GM23338 (cell line): Measurements from ENCODE around the gene RBM17. TPM values are rescaled to one million over a fixed set of nuclear protein-coding genes. Genes with fewer than 3 reads are reported as not detected.

Experiments used
- ATAC-seq: fragments of 200-7000 bp; cut with Tn5 transposase; 3 replicates; pipeline ENCODE4 v1.9.1; 2020
- DNase-seq: peaks from one replicate; pipeline ENCODE4 v3.0.0-alpha.2; 2015; ENCODE audit warnings: low spot score
- H2AFZ ChIP-seq: fragments of 200-600 bp; sonication (generic); 2 replicates; pipeline ENCODE4 v1.8.0; 2016; ENCODE audit warnings: antibody characterized with exemption, mild to moderate bottlenecking, moderate library complexity
- H3F3A ChIP-seq: fragments of 200-600 bp; sonication (generic); replicated peaks from 2 replicates; pipeline ENCODE4 v1.8.0; 2017; ENCODE audit warnings: antibody characterized with exemption, mixed run types, low read depth
- H3K27ac ChIP-seq: fragments of 200-600 bp; sonication (generic); 2 replicates; pipeline ENCODE4 v1.6.1; 2016; ENCODE audit warnings: low read depth
- H3K27me3 ChIP-seq: fragments of 200-600 bp; sonication (generic); 2 replicates; pipeline ENCODE4 v1.8.0; 2016; ENCODE audit warnings: mild to moderate bottlenecking, mixed run types, moderate library complexity; ENCODE audit not compliant: insufficient read depth
- H3K36me3 ChIP-seq: fragments of 200-600 bp; sonication (generic); 2 replicates; pipeline ENCODE4 v1.8.0; 2016; ENCODE audit warnings: mild to moderate bottlenecking; ENCODE audit not compliant: insufficient read depth
- H3K4me1 ChIP-seq: fragments of 200-600 bp; sonication (generic); 2 replicates; pipeline ENCODE4 v1.8.0; 2016; ENCODE audit warnings: mild to moderate bottlenecking, moderate library complexity; ENCODE audit not compliant: insufficient read depth
- H3K4me2 ChIP-seq: fragments of 200-600 bp; sonication (generic); 2 replicates; pipeline ENCODE4 v1.7.1; 2017; ENCODE audit warnings: mixed run types
- H3K4me3 ChIP-seq: fragments of 200-600 bp; sonication (generic); 2 replicates; pipeline ENCODE4 v1.6.1; 2016; ENCODE audit warnings: mixed run types
- H3K79me2 ChIP-seq: fragments of 200-600 bp; sonication (generic); replicated peaks from 2 replicates; pipeline ENCODE4 v1.8.0; 2017; ENCODE audit warnings: mild to moderate bottlenecking; ENCODE audit not compliant: insufficient read depth
- H3K9me2 ChIP-seq: fragments of 200-600 bp; sonication (generic); 2 replicates; pipeline ENCODE4 v1.8.0; 2017; ENCODE audit not compliant: insufficient read depth
- H4K20me1 ChIP-seq: fragments of 200-600 bp; sonication (generic); replicated peaks from 2 replicates; pipeline ENCODE4 v1.8.0; 2017; ENCODE audit warnings: mild to moderate bottlenecking; ENCODE audit not compliant: insufficient read depth
- H3K27ac Mint-ChIP-seq: 2 replicates; pipeline ENCODE4 v1.8.0; 2020; ENCODE audit warnings: inconsistent platforms, mild to moderate bottlenecking, moderate library complexity, mixed read lengths
- H3K27me3 Mint-ChIP-seq: 3 replicates; pipeline ENCODE4 v1.8.0; 2022; ENCODE audit warnings: low read depth, mild to moderate bottlenecking, moderate library complexity, mixed read lengths, inconsistent platforms; ENCODE audit not compliant: insufficient read depth, poor library complexity
- H3K36me3 Mint-ChIP-seq: 3 replicates; pipeline ENCODE4 v1.8.0; 2021; ENCODE audit warnings: low read depth, mild to moderate bottlenecking, inconsistent platforms, moderate library complexity, mixed read lengths
- H3K4me1 Mint-ChIP-seq: 3 replicates; pipeline ENCODE4 v1.8.0; 2020; ENCODE audit warnings: mild to moderate bottlenecking, inconsistent platforms, mixed read lengths
- H3K4me3 Mint-ChIP-seq: 3 replicates; pipeline ENCODE4 v1.8.0; 2021; ENCODE audit warnings: moderate library complexity, mild to moderate bottlenecking, inconsistent platforms, mixed read lengths
- H3K9me3 Mint-ChIP-seq: 3 replicates; pipeline ENCODE4 v1.8.0; 2020; ENCODE audit warnings: moderate library complexity, mild to moderate bottlenecking, inconsistent platforms, mixed read lengths
- CREB1 ChIP-seq: fragments of 250-450 bp; sonication (Bioruptor Pico); IDR thresholded peaks from 2 replicates; pipeline ENCODE4 v1.5.0; 2020; ENCODE audit warnings: low read depth, mild to moderate bottlenecking, moderate library complexity
- EZH2 ChIP-seq: fragments of 200-600 bp; sonication (generic); IDR thresholded peaks from one replicate; pipeline ENCODE4 v1.8.0; 2017; ENCODE audit warnings: antibody characterized with exemption, mild to moderate bottlenecking, low read depth; ENCODE audit not compliant: unreplicated experiment
- EZH2phosphoT487 ChIP-seq: fragments of 200-600 bp; sonication (generic); IDR thresholded peaks from one replicate; pipeline ENCODE4 v1.8.1; 2018; ENCODE audit warnings: antibody characterized with exemption; ENCODE audit not compliant: unreplicated experiment
- JUNB ChIP-seq: IDR thresholded peaks from one replicate; pipeline ENCODE4 v1.6.1; 2016; ENCODE audit warnings: antibody characterized with exemption; ENCODE audit not compliant: unreplicated experiment
- NANOG ChIP-seq: IDR thresholded peaks from 2 replicates; pipeline ENCODE4 v1.6.1; 2016; ENCODE audit warnings: antibody characterized with exemption, borderline replicate concordance
- POLR2AphosphoS5 ChIP-seq: IDR thresholded peaks from 2 replicates; pipeline ENCODE4 v1.6.1; 2016; ENCODE audit warnings: antibody characterized with exemption, low read depth
- STAT1 ChIP-seq: IDR thresholded peaks from one replicate; pipeline ENCODE4 v1.6.1; 2016; ENCODE audit warnings: antibody characterized with exemption; ENCODE audit not compliant: unreplicated experiment
- ZNF114 ChIP-seq: fragments of 250-450 bp; sonication (Bioruptor Pico); IDR thresholded peaks from 2 replicates; pipeline ENCODE4 v1.5.0; 2020; ENCODE audit warnings: mild to moderate bottlenecking, moderate library complexity
- ZNF331 ChIP-seq: fragments of 250-450 bp; sonication (Bioruptor Pico); IDR thresholded peaks from 2 replicates; pipeline ENCODE4 v1.5.0; 2020; ENCODE audit warnings: low read depth, mild to moderate bottlenecking, moderate library complexity
- polyA plus RNA-seq: library from polyadenylated mRNA; unstranded; fragments of >200 nt; fragmentation: Nextera tagmentation; extraction: Ambion mirVana; gene quantifications from 2 replicates; pipeline ENCODE4 v1.2.1, GENCODE V29; 2016
- total RNA-seq: library from RNA; depleted of rRNA; stranded (reverse); fragments of >200 nt; shearing (Covaris generic); gene quantifications from 2 replicates; pipeline ENCODE4 v1.2.3, GENCODE V29; 2014
- TF ChIP-seq, protein P1 (sequence below), 2 experiments: fragments of 200-600 bp in 1 of 2; sonication (generic) in 1 of 2; conservative IDR thresholded peaks; 2 replicates each; pipeline versions ENCODE4 v1.5.1 to v1.6.1; 2016 to 2017; ENCODE audit warnings: antibody characterized with exemption in 2 of 2, low read depth in 2 of 2, mild to moderate bottlenecking in 2 of 2, moderate library complexity in 1 of 2
- TF ChIP-seq, protein P2 (sequence below): IDR thresholded peaks from 2 replicates; pipeline ENCODE4 v1.6.1; 2016; ENCODE audit warnings: antibody characterized with exemption
- TF ChIP-seq, protein P3 (sequence below): fragments of 250-450 bp; sonication (Bioruptor Pico); IDR thresholded peaks from 2 replicates; pipeline ENCODE4 v1.5.0; 2020; ENCODE audit warnings: mild to moderate bottlenecking, moderate library complexity
- TF ChIP-seq, protein P4 (sequence below): IDR thresholded peaks from one replicate; pipeline ENCODE4 v1.6.1; 2018; ENCODE audit warnings: antibody characterized with exemption; ENCODE audit not compliant: unreplicated experiment

RBM17 gene
- total and polyA plus RNA-seq, 2 experiments from 2014 or later = 54.7 to 281 TPM

DNA sequence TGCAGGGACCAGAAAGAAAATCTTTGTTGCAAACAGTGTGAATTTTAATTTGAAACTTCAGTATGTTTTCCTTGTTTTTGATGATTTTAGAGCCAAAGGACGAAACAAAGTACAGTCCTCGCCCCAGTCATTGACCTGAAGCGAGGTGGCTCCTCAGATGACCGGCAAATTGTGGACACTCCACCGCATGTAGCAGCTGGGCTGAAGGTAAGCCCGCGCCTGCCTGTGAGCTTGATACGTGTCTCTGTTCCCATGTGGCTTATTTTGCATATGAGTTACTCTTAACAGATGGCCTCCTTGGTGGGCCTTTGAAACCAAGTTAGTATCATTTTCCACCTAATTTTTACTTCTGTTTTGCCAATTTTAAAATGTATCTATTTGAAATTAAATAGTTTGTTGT, 12.3 kb downstream of the RBM17 start:
- Histone ChIP-seq H3K79me2 (peaks cover 60% of the 10 kb centered on the region), H3K27me3 (no peaks in the 10 kb centered on the region), H3K4me3 (no peak overlapping the region), H4K20me1 (peaks cover 22% of the 10 kb centered on the region), H3F3A (peaks cover 3% of the 10 kb centered on the region; the same call in 1 of the 2 replicates), H3K27ac (no peak overlapping the region), H2AFZ (no peak overlapping the region), H3K4me1 (peaks cover 79% of the 10 kb centered on the region), H3K36me3 (no peaks in the 10 kb centered on the region), H3K9me2 (no peaks in the 10 kb centered on the region), H3K4me2 (peak overlapping the region; percentile 30)
- Mint-ChIP-seq H3K4me1 (peaks cover 77% of the 10 kb centered on the region), H3K4me3 (no peak overlapping the region), H3K9me3 (no peaks in the 10 kb centered on the region), H3K27me3 (peaks cover 2% of the 10 kb centered on the region), H3K27ac (no peak overlapping the region), H3K36me3 (peaks cover 54% of the 10 kb centered on the region; the same call in 2 of the 3 replicates)
- TF ChIP-seq, protein P1, sequence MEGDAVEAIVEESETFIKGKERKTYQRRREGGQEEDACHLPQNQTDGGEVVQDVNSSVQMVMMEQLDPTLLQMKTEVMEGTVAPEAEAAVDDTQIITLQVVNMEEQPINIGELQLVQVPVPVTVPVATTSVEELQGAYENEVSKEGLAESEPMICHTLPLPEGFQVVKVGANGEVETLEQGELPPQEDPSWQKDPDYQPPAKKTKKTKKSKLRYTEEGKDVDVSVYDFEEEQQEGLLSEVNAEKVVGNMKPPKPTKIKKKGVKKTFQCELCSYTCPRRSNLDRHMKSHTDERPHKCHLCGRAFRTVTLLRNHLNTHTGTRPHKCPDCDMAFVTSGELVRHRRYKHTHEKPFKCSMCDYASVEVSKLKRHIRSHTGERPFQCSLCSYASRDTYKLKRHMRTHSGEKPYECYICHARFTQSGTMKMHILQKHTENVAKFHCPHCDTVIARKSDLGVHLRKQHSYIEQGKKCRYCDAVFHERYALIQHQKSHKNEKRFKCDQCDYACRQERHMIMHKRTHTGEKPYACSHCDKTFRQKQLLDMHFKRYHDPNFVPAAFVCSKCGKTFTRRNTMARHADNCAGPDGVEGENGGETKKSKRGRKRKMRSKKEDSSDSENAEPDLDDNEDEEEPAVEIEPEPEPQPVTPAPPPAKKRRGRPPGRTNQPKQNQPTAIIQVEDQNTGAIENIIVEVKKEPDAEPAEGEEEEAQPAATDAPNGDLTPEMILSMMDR (conservative IDR thresholded peaks at IDR 0.05; ENCODE audit: low read depth in 2 of 2) = no peak
- TF ChIP-seq, protein P2, sequence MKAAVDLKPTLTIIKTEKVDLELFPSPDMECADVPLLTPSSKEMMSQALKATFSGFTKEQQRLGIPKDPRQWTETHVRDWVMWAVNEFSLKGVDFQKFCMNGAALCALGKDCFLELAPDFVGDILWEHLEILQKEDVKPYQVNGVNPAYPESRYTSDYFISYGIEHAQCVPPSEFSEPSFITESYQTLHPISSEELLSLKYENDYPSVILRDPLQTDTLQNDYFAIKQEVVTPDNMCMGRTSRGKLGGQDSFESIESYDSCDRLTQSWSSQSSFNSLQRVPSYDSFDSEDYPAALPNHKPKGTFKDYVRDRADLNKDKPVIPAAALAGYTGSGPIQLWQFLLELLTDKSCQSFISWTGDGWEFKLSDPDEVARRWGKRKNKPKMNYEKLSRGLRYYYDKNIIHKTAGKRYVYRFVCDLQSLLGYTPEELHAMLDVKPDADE = no peak
- TF ChIP-seq, protein P3, sequence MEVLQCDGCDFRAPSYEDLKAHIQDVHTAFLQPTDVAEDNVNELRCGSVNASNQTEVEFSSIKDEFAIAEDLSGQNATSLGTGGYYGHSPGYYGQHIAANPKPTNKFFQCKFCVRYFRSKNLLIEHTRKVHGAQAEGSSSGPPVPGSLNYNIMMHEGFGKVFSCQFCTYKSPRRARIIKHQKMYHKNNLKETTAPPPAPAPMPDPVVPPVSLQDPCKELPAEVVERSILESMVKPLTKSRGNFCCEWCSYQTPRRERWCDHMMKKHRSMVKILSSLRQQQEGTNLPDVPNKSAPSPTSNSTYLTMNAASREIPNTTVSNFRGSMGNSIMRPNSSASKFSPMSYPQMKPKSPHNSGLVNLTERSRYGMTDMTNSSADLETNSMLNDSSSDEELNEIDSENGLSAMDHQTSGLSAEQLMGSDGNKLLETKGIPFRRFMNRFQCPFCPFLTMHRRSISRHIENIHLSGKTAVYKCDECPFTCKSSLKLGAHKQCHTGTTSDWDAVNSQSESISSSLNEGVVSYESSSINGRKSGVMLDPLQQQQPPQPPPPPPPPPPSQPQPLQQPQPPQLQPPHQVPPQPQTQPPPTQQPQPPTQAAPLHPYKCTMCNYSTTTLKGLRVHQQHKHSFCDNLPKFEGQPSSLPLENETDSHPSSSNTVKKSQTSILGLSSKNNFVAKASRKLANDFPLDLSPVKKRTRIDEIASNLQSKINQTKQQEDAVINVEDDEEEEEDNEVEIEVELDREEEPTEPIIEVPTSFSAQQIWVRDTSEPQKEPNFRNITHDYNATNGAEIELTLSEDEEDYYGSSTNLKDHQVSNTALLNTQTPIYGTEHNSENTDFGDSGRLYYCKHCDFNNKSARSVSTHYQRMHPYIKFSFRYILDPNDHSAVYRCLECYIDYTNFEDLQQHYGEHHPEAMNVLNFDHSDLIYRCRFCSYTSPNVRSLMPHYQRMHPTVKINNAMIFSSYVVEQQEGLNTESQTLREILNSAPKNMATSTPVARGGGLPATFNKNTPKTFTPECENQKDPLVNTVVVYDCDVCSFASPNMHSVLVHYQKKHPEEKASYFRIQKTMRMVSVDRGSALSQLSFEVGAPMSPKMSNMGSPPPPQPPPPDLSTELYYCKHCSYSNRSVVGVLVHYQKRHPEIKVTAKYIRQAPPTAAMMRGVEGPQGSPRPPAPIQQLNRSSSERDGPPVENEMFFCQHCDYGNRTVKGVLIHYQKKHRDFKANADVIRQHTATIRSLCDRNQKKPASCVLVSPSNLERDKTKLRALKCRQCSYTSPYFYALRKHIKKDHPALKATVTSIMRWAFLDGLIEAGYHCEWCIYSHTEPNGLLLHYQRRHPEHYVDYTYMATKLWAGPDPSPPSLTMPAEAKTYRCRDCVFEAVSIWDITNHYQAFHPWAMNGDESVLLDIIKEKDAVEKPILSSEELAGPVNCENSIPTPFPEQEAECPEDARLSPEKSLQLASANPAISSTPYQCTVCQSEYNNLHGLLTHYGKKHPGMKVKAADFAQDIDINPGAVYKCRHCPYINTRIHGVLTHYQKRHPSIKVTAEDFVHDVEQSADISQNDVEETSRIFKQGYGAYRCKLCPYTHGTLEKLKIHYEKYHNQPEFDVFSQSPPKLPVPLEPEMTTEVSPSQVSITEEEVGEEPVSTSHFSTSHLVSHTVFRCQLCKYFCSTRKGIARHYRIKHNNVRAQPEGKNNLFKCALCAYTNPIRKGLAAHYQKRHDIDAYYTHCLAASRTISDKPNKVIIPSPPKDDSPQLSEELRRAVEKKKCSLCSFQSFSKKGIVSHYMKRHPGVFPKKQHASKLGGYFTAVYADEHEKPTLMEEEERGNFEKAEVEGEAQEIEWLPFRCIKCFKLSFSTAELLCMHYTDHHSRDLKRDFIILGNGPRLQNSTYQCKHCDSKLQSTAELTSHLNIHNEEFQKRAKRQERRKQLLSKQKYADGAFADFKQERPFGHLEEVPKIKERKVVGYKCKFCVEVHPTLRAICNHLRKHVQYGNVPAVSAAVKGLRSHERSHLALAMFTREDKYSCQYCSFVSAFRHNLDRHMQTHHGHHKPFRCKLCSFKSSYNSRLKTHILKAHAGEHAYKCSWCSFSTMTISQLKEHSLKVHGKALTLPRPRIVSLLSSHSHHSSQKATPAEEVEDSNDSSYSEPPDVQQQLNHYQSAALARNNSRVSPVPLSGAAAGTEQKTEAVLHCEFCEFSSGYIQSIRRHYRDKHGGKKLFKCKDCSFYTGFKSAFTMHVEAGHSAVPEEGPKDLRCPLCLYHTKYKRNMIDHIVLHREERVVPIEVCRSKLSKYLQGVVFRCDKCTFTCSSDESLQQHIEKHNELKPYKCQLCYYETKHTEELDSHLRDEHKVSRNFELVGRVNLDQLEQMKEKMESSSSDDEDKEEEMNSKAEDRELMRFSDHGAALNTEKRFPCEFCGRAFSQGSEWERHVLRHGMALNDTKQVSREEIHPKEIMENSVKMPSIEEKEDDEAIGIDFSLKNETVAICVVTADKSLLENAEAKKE (CRISPR knock-in tag) = no peak
- no peak for TF ChIP-seq ZNF114 (CRISPR knock-in tag)
- no peak for TF ChIP-seq ZNF331 (CRISPR knock-in tag)
- TF ChIP-seq EZH2phosphoT487 = no peak
- TF ChIP-seq, protein P4, sequence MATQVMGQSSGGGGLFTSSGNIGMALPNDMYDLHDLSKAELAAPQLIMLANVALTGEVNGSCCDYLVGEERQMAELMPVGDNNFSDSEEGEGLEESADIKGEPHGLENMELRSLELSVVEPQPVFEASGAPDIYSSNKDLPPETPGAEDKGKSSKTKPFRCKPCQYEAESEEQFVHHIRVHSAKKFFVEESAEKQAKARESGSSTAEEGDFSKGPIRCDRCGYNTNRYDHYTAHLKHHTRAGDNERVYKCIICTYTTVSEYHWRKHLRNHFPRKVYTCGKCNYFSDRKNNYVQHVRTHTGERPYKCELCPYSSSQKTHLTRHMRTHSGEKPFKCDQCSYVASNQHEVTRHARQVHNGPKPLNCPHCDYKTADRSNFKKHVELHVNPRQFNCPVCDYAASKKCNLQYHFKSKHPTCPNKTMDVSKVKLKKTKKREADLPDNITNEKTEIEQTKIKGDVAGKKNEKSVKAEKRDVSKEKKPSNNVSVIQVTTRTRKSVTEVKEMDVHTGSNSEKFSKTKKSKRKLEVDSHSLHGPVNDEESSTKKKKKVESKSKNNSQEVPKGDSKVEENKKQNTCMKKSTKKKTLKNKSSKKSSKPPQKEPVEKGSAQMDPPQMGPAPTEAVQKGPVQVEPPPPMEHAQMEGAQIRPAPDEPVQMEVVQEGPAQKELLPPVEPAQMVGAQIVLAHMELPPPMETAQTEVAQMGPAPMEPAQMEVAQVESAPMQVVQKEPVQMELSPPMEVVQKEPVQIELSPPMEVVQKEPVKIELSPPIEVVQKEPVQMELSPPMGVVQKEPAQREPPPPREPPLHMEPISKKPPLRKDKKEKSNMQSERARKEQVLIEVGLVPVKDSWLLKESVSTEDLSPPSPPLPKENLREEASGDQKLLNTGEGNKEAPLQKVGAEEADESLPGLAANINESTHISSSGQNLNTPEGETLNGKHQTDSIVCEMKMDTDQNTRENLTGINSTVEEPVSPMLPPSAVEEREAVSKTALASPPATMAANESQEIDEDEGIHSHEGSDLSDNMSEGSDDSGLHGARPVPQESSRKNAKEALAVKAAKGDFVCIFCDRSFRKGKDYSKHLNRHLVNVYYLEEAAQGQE = no peak
- no peak for TF ChIP-seq POLR2AphosphoS5
- no peak for TF ChIP-seq CREB1
- TF ChIP-seq STAT1 = no peak
- no peak for TF ChIP-seq EZH2
- no peak for TF ChIP-seq NANOG
- no peak for TF ChIP-seq JUNB
- ATAC-seq (peak; percentile 68), DNase-seq (peak; percentile 58)
